Measurements from ENCODE around the gene GRPEL2.
"Not testable (repeated sequence)": the region's sequence is repeated elsewhere in the genome, so short reads cannot be mapped to it uniquely, and the experiment has no call there.

Gene GRPEL2

DNA sequence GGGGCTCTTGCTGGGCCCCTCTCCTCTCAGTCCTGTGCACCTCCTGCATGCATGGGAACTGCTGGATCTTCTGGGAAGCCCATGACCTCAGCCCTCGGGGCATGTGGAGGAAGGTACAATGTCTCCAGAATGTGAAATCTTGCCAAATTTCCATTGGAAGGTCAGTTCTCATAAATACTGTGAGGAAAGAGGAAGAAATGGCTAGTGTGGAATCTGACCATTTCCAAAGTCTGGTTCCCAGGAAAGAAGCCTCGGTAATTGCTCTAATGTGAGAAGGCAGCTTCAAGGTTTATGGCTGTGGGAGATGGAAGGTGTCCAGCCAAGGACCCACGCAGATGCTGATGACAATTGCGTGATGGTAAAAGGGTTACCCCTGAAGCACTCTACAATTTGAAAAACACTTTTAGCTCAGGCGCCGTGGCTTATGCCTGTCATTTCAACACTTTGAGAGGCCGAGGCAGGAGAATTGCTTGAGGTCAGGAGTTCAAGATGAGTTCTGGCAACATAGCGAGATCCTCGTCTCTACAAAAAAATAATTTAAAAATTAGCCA, 41.9 kb downstream of the GRPEL2 start:
- Histone ChIP-seq H3K4me3 (ENCODE audit: low read length in 2 of 2) (peak overlapping the region; percentile 25 to 57), H3K4me1 (ENCODE audit: control insufficient read depth, insufficient read depth, low read length) (peaks cover 88% of the 10 kb centered on the region), H3K27ac (ENCODE audit: low read length) (peak overlapping the region; percentile 99), H3K9ac (ENCODE audit: low read length in 2 of 2) (peak overlapping the region; percentile 72 to 76), H3K27me3 (ENCODE audit: control insufficient read depth in 1 of 2, insufficient read depth in 2 of 2, low read length in 2 of 2) (no peaks in the 10 kb centered on the region), H3K9me3 (ENCODE audit: control insufficient read depth in 2 of 2, low read length in 2 of 2) (no peaks in the 10 kb centered on the region), H3K36me3 (ENCODE audit: control insufficient read depth in 2 of 2, insufficient read depth in 2 of 2, low read length in 2 of 2) (no peaks in the 10 kb centered on the region)

DNA sequence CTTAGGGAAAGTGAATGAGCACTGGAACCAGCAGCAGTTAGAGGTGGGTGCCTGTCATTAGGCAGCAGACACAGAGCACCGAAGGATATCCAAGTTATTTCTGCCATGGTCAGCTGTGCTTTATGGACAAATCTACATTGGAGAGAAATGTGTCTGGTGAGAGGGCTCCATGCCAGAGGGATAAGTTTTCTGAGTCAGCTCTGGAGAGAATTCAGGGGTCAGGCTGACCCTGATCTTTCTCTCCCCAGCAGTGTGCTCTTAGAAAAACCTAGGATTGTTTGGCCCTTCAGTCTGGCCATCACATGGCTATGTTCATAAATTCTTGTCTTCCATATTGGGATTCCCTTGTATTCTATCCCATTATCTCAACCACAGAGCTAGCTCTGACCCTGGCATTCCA, 42.7 kb downstream of the GRPEL2 start:
- no peaks in the 10 kb centered on the region for H3K36me3 ChIP-seq (ENCODE audit: control insufficient read depth in 2 of 2, insufficient read depth in 2 of 2, low read length in 2 of 2)
- peak overlapping the region; percentile 71 to 72 for H3K9ac ChIP-seq (ENCODE audit: low read length in 2 of 2)
- no peaks in the 10 kb centered on the region for H3K9me3 ChIP-seq (ENCODE audit: control insufficient read depth in 2 of 2, low read length in 2 of 2)
- peak overlapping the region; percentile 4 to 40 for H3K4me3 ChIP-seq (ENCODE audit: low read length in 2 of 2)
- H3K4me1 ChIP-seq (ENCODE audit: control insufficient read depth, insufficient read depth, low read length) = peaks cover 87% of the 10 kb centered on the region
- peak overlapping the region; percentile 99 for H3K27ac ChIP-seq (ENCODE audit: low read length)
- H3K27me3 ChIP-seq (ENCODE audit: control insufficient read depth in 1 of 2, insufficient read depth in 2 of 2, low read length in 2 of 2) = no peaks in the 10 kb centered on the region

DNA sequence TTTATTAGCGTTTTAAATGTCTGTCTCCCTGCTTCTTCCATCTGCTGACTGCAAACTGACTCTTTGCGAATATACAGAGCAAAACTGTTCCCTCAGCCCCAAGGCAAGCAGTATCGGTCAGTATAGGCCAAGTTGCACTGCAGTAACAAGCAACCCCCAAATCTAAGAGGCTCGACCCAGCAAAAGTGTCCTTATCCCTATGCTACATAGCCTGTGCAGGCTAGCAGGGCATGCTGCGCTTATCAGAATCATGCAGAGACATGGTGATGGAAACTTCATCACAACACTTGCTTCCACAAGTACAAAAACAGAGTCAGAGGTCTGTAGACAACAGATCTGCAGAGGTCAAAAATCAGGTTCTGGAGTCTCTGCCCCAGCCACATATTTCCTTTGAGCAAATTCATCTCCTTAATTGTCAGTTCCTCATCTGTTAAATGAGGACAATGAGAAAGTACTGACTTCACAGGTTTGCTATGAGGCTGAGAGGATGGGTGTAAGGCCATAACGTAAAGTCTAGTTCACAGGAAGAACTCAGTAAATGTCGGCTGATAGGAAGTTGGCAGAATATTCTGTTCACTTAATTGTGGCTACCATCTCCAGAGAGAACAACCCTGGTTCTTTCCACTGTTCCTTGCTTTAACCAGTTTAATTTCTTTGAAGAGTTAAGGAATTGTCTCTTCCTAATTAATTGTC, 43.3 kb downstream of the GRPEL2 start:
- Histone ChIP-seq H3K9me3 (ENCODE audit: control insufficient read depth in 2 of 2, low read length in 2 of 2) (no peaks in the 10 kb centered on the region), H3K4me1 (ENCODE audit: control insufficient read depth, insufficient read depth, low read length) (peaks cover 84% of the 10 kb centered on the region)

DNA sequence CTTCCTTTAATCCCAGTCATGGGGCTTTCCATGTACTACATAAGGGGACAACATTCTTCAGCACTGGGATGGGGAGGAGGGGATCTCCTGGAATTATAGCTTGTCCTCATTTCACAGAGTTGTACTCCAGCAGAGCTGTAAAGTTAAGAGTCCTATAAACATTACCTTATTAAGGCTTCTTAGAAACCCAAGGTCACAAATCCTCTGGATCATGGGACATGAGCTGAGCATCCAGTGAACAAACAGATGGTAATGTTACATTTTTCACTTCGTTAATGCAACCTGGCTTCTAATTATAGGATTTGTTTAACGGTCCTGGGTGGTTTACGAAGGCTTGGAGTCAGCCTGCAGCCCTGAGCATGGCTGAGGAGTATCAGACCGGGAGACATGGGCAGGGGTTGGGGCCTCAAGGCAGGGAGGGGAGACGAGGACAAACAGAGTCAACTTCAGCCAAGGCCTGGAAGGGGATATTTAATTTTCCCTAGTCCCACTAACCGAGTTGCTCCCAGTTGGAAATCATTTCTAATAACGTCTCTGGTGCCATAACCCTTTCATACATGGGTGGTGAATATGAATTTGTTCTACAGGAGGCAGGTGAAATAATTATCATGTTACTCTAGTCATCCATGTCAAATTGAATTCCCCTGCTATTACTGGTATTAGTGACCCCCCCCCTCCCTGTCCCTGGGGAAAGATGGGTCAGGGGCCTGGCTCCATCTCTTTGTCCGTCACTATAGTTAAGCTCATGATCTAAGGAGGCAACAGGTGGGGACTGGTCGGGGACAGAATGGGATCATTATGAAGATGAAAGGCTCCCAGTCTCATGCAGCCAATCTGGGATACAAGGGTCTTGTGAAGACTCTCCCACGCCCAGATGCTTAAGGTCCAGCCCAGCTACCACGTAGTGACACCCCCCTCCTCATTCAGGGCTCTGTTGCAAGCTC, 44.5 kb downstream of the GRPEL2 start:
- peak overlapping the region; percentile 17 to 52 for H3K4me3 ChIP-seq (ENCODE audit: low read length in 2 of 2)
- H3K4me1 ChIP-seq (ENCODE audit: control insufficient read depth, insufficient read depth, low read length) = peaks cover 73% of the 10 kb centered on the region
- no peaks in the 10 kb centered on the region for H3K9me3 ChIP-seq (ENCODE audit: control insufficient read depth in 2 of 2, low read length in 2 of 2)
- H3K36me3 ChIP-seq (ENCODE audit: control insufficient read depth in 2 of 2, insufficient read depth in 2 of 2, low read length in 2 of 2) = no peaks in the 10 kb centered on the region
- peak overlapping the region; percentile 99 for H3K27ac ChIP-seq (ENCODE audit: low read length)
- no peaks in the 10 kb centered on the region for H3K27me3 ChIP-seq (ENCODE audit: control insufficient read depth in 1 of 2, insufficient read depth in 2 of 2, low read length in 2 of 2)
- H3K9ac ChIP-seq (ENCODE audit: low read length in 2 of 2) = peak overlapping the region; percentile 75 to 76

More for the DNA sequence above, 43.3 kb downstream of the GRPEL2 start:
- Histone ChIP-seq H3K4me3 (ENCODE audit: low read length in 2 of 2) (peak overlapping the region in 1 of 2 donors; percentile 40), H3K9ac (ENCODE audit: low read length in 2 of 2) (peak overlapping the region; percentile 71 to 76), H3K36me3 (ENCODE audit: control insufficient read depth in 2 of 2, insufficient read depth in 2 of 2, low read length in 2 of 2) (no peaks in the 10 kb centered on the region), H3K27ac (ENCODE audit: low read length) (peak overlapping the region; percentile 99), H3K27me3 (ENCODE audit: control insufficient read depth in 1 of 2, insufficient read depth in 2 of 2, low read length in 2 of 2) (no peaks in the 10 kb centered on the region)

DNA sequence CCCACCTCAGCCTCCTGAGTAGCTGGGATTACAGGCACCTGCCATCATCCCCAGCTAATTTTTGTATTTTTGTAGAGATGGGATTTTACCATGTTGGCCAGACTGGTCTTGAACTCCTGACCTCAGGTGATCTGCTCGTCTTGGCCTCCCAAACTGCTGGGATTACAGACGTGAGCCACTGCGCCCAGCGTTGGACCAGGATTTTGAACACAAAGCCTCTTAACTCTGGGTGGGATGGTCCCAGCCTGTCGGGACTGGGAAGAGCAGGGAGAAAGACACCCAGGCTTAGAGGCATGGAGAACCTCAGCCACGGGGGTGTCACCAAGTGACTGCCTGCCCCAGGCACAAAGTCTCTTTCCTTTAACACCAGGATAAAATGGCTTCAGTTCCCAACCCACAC, 45.8 kb downstream of the GRPEL2 start:
- H3K27ac ChIP-seq (ENCODE audit: low read length) = peak overlapping the region; percentile 89
- not testable (repeated sequence) for H3K27me3 ChIP-seq (ENCODE audit: control insufficient read depth in 1 of 2, insufficient read depth in 2 of 2, low read length in 2 of 2); H3K36me3 ChIP-seq (ENCODE audit: control insufficient read depth in 2 of 2, insufficient read depth in 2 of 2, low read length in 2 of 2); H3K9me3 ChIP-seq (ENCODE audit: control insufficient read depth in 2 of 2, low read length in 2 of 2)
- H3K9ac ChIP-seq (ENCODE audit: low read length in 2 of 2) = peak overlapping the region; percentile 11 to 51
- H3K4me1 ChIP-seq (ENCODE audit: control insufficient read depth, insufficient read depth, low read length) = peaks cover 64% of the 10 kb centered on the region
- H3K4me3 ChIP-seq (ENCODE audit: low read length in 2 of 2) = peak overlapping the region in 1 of 2 donors; percentile 22

DNA sequence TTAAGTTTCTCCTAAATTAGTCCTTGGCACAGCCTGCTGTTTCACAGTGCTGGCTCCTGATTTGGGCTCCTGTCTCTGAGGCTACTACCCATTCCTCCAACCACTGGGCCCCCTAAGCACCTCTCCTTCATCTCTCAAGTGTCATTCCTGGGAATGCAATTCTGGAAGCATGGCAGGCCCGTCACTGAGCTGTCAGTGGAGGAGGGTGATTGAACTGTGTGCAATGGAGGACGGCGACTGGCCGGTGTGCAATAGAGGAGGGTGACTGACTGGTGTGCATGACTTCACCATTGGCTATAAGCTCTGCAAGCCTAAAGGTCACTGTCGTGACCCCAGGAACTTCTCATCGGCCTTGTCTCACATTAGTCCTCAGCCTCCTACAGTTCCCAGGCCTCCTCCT, 46.2 kb downstream of the GRPEL2 start:
- Histone ChIP-seq H3K36me3 (ENCODE audit: control insufficient read depth in 2 of 2, insufficient read depth in 2 of 2, low read length in 2 of 2) (no peaks in the 10 kb centered on the region), H3K4me3 (ENCODE audit: low read length in 2 of 2) (peak overlapping the region; percentile 15 to 22), H3K9ac (ENCODE audit: low read length in 2 of 2) (peak overlapping the region; percentile 1 to 51), H3K27me3 (ENCODE audit: control insufficient read depth in 1 of 2, insufficient read depth in 2 of 2, low read length in 2 of 2) (no peaks in the 10 kb centered on the region), H3K4me1 (ENCODE audit: control insufficient read depth, insufficient read depth, low read length) (peaks cover 59% of the 10 kb centered on the region), H3K9me3 (ENCODE audit: control insufficient read depth in 2 of 2, low read length in 2 of 2) (no peaks in the 10 kb centered on the region), H3K27ac (ENCODE audit: low read length) (peak overlapping the region; percentile 89)

DNA sequence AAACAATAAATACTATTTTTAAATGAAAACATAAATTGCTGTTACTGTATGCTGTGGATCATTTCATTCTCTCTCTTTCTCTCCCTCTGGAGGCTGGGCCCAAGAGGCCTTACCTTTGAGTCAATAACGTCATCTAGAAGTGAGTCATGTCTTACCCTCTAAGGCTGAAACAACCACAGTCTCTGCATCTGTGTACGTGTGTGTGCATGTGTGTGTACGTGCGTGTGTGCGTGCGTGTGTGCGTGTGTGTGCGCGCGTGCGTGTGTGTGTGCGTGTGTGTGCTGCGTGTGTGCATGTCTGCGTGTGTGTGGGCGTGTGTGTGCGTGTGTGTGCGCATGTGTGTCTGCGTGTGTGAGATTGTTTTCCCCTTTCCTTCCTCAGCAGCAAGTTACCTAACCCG, 47.4 kb downstream of the GRPEL2 start:
- peaks cover 49% of the 10 kb centered on the region for H3K4me1 ChIP-seq (ENCODE audit: control insufficient read depth, insufficient read depth, low read length)
- peak overlapping the region; percentile 89 for H3K27ac ChIP-seq (ENCODE audit: low read length)

DNA sequence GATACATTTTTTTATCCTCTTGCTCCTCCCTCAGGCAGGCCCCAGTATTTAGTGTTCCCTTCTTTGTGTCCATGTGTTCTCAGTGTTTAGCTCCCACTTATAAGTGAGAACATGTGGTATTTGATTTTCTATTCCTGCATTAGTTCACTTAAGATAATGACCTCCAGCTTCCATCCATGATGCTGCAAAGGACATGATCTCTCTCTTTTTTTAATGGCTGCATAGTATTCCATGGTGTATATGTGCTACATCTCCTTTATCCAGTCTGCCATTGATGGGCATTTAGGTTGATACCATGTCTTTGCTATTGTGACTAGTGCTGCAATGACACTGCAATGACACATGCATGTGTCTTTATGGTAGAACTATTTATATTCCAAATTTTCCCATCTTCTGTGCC, 49.7 kb downstream of the GRPEL2 start:
- not testable (repeated sequence) for H3K27ac ChIP-seq (ENCODE audit: low read length); H3K36me3 ChIP-seq (ENCODE audit: control insufficient read depth in 2 of 2, insufficient read depth in 2 of 2, low read length in 2 of 2); H3K27me3 ChIP-seq (ENCODE audit: control insufficient read depth in 1 of 2, insufficient read depth in 2 of 2, low read length in 2 of 2); H3K4me3 ChIP-seq (ENCODE audit: low read length in 2 of 2); H3K9me3 ChIP-seq (ENCODE audit: control insufficient read depth in 2 of 2, low read length in 2 of 2); H3K9ac ChIP-seq (ENCODE audit: low read length in 2 of 2)
- H3K4me1 ChIP-seq (ENCODE audit: control insufficient read depth, insufficient read depth, low read length) = peaks cover 37% of the 10 kb centered on the region

More for the DNA sequence above, 47.4 kb downstream of the GRPEL2 start:
- H3K9ac ChIP-seq (ENCODE audit: low read length in 2 of 2) = no peak overlapping the region
- no peak overlapping the region for H3K4me3 ChIP-seq (ENCODE audit: low read length in 2 of 2)
- H3K27me3 ChIP-seq (ENCODE audit: control insufficient read depth in 1 of 2, insufficient read depth in 2 of 2, low read length in 2 of 2) = no peaks in the 10 kb centered on the region
- no peaks in the 10 kb centered on the region for H3K9me3 ChIP-seq (ENCODE audit: control insufficient read depth in 2 of 2, low read length in 2 of 2)
- no peaks in the 10 kb centered on the region for H3K36me3 ChIP-seq (ENCODE audit: control insufficient read depth in 2 of 2, insufficient read depth in 2 of 2, low read length in 2 of 2)

DNA sequence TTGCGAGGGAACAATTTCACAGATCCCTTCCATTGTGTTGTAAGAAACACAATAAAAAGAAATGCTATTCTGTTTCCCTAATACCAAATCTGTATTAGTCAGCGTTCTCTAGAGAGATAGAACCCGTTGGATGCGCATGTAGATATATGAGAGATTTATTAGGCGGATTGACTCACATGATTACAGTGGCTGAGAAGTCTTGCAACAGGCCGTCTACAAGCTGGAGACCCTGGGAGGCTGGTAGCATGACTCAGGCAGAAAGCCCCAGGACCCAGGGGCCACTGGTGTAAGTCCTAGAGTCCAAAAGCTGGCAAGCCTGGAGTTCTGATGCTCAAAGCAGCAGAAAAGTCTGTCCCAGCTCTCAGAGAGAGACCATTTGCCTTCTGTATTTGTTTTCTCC, 52.2 kb downstream of the GRPEL2 start:
- no peak overlapping the region for H3K9ac ChIP-seq (ENCODE audit: low read length in 2 of 2)
- no peaks in the 10 kb centered on the region for H3K9me3 ChIP-seq (ENCODE audit: control insufficient read depth in 2 of 2, low read length in 2 of 2)
- no peak overlapping the region for H3K27ac ChIP-seq (ENCODE audit: low read length)

DNA sequence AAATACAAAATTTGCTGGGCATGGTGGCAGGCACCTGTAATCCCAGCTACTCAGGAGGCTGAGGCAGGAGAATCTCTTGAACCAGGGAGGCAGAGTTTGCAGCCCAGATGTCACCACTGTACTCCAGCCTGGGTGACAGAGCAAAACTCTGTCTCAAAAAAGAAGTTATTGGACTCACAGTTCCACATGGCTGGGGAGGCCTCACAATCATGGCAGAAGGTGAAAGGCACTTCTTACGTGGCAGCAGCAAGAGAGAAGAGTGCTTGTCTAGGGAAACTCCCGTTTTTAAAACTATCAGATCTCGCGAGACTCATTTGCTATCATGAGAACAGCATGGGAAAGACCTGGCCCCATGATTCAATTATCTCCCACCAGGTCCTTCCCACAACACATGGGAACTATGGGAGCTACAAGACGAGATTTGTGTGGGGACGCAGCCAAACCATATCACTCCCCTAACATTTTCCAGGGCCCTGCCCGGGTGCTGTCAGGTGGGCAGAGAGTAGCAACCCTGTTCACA, 53.5 kb downstream of the GRPEL2 start:
- H3K4me1 ChIP-seq (ENCODE audit: control insufficient read depth, insufficient read depth, low read length) = peaks cover 17% of the 10 kb centered on the region
- H3K36me3 ChIP-seq (ENCODE audit: control insufficient read depth in 2 of 2, insufficient read depth in 2 of 2, low read length in 2 of 2); H3K9me3 ChIP-seq (ENCODE audit: control insufficient read depth in 2 of 2, low read length in 2 of 2); H3K27me3 ChIP-seq (ENCODE audit: control insufficient read depth in 1 of 2, insufficient read depth in 2 of 2, low read length in 2 of 2); H3K4me3 ChIP-seq (ENCODE audit: low read length in 2 of 2); H3K27ac ChIP-seq (ENCODE audit: low read length); H3K9ac ChIP-seq (ENCODE audit: low read length in 2 of 2): not testable (repeated sequence)

More for the DNA sequence above, 52.2 kb downstream of the GRPEL2 start:
- H3K36me3 ChIP-seq (ENCODE audit: control insufficient read depth in 2 of 2, insufficient read depth in 2 of 2, low read length in 2 of 2) = no peaks in the 10 kb centered on the region
- H3K4me1 ChIP-seq (ENCODE audit: control insufficient read depth, insufficient read depth, low read length) = peaks cover 19% of the 10 kb centered on the region
- no peaks in the 10 kb centered on the region for H3K27me3 ChIP-seq (ENCODE audit: control insufficient read depth in 1 of 2, insufficient read depth in 2 of 2, low read length in 2 of 2)
- H3K4me3 ChIP-seq (ENCODE audit: low read length in 2 of 2) = no peak overlapping the region
